Body of pancreas (tissue), 4 donors: ENCODE measurements around the gene PTGFRN. TPM values are rescaled to one million over a fixed set of nuclear protein-coding genes. Genes with fewer than 3 reads are reported as not detected.
"Not testable (repeated sequence)": the region's sequence is repeated elsewhere in the genome, so short reads cannot be mapped to it uniquely, and the experiment has no call there.

ENCODE experiments used
- ATAC-seq: fragments of 150-250 bp; one replicate; pipeline ENCODE4 v1.9.1; 2016
- DNase-seq, 4 donors: peaks; one replicate each; pipeline ENCODE4 v3.0.0-alpha.2; 2019
- H3K27ac ChIP-seq, 4 donors: fragments of 200-600 bp; sonication (generic); 1 replicate in 3 of 4; 2 replicates in 1 of 4; pipeline versions ENCODE4 v1.5.1 to v1.6.1; 2016 to 2019; ENCODE audit warnings: mild to moderate bottlenecking in 1 of 4, mixed read lengths in 1 of 4, moderate library complexity in 1 of 4
- H3K27me3 ChIP-seq, 2 donors: fragments of 200-600 bp; sonication (generic); one replicate each; pipeline ENCODE4 v1.6.0; 2016; ENCODE audit warnings: mild to moderate bottlenecking in 1 of 2
- H3K36me3 ChIP-seq, 2 donors: fragments of 200-600 bp; sonication (generic); replicated peaks in 1 of 2; 2 replicates each; pipeline ENCODE4 v1.5.1; 2016; ENCODE audit warnings: low read depth in 2 of 2; ENCODE audit not compliant: insufficient read depth in 1 of 2
- H3K4me1 ChIP-seq: fragments of 200-600 bp; sonication (generic); one replicate; pipeline ENCODE4 v1.6.0; 2016
- H3K4me3 ChIP-seq, 2 donors: fragments of 200-600 bp; sonication (generic); 1 replicate in 1 of 2; 2 replicates in 1 of 2; pipeline ENCODE4 v1.5.1; 2016 to 2019
- H3K9me3 ChIP-seq, 3 donors: fragments of 200-600 bp; sonication (generic); 1 replicate in 2 of 3; 2 replicates in 1 of 3; pipeline ENCODE4 v1.5.1; 2016
- POLR2A ChIP-seq, 3 donors: fragments of 450-650 bp; IDR thresholded peaks; one replicate each; pipeline ENCODE4 v1.6.1; 2016; ENCODE audit warnings: antibody characterized with exemption in 3 of 3, mild to moderate bottlenecking in 2 of 3
- WGBS, 2 donors: methylation state at CpG; one replicate each; pipeline ENCODE4 v1.1.5; 2017; 5-methylcytosine and 5-hydroxymethylcytosine counted together
- intact Hi-C: fragments of 100-400 bp; cut with DNase I; formaldehyde crosslinking; loops from one replicate; pipeline ENCODE4 v1.15.1; 2023
- total RNA-seq, 2 donors: library from RNA; depleted of rRNA; stranded (reverse); fragments of >200 nt; gene quantifications; one replicate each; pipeline ENCODE4 v1.1.0, GENCODE V29; 2016
- TF ChIP-seq, protein P1 (sequence below), 7 experiments: fragments of 450-650 bp in 4 of 7; fragments of 200-600 bp in 3 of 7; sonication (generic) in 3 of 7; IDR thresholded peaks; one replicate each; pipeline ENCODE4 v1.5.1; 2016 to 2019; ENCODE audit warnings: antibody characterized with exemption in 7 of 7

PTGFRN gene
- total RNA-seq, 2 donors from 2014 or later: 35.0 to 76.8 TPM

DNA sequence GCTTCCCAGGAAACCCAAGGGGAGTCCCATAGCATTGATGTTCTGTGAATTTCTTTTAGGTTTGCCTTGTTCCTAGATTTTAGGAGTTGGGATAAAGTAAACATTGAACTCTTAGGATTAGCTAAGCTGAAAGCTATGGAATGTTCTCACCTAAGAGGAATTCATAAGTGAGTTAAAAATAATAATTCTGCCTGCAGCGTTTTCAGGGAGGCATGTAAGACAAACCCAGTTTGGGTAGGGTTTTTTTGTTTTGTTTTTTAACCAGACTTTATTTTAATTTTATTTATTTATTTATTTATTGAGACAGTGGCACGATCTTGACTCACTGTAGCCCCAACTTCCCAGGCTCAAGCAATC, 62.9 kb downstream of the PTGFRN start:
- H3K36me3 ChIP-seq: peaks cover 0 to 2% of the 10 kb centered on the region in 2 donors
- TF ChIP-seq, protein P1, sequence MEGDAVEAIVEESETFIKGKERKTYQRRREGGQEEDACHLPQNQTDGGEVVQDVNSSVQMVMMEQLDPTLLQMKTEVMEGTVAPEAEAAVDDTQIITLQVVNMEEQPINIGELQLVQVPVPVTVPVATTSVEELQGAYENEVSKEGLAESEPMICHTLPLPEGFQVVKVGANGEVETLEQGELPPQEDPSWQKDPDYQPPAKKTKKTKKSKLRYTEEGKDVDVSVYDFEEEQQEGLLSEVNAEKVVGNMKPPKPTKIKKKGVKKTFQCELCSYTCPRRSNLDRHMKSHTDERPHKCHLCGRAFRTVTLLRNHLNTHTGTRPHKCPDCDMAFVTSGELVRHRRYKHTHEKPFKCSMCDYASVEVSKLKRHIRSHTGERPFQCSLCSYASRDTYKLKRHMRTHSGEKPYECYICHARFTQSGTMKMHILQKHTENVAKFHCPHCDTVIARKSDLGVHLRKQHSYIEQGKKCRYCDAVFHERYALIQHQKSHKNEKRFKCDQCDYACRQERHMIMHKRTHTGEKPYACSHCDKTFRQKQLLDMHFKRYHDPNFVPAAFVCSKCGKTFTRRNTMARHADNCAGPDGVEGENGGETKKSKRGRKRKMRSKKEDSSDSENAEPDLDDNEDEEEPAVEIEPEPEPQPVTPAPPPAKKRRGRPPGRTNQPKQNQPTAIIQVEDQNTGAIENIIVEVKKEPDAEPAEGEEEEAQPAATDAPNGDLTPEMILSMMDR (IDR thresholded peaks at IDR 0.05): no peak
- TF ChIP-seq POLR2A (IDR thresholded peaks at IDR 0.05): no peak
- no peak overlapping the region for H3K4me3 ChIP-seq
- H3K9me3 ChIP-seq: no peaks in the 10 kb centered on the region
- H3K4me1 ChIP-seq: peaks cover 6% of the 10 kb centered on the region
- ATAC-seq (peak; percentile 73), DNase-seq (no peak)
- intact Hi-C loops: no loop called here
- H3K27me3 ChIP-seq: no peaks in the 10 kb centered on the region
- H3K27ac ChIP-seq: peak overlapping the region in 1 of 4 donors; percentile 60
- 70% methylated on average over 2 of the region's 2 CpGs for WGBS, 2 donors

DNA sequence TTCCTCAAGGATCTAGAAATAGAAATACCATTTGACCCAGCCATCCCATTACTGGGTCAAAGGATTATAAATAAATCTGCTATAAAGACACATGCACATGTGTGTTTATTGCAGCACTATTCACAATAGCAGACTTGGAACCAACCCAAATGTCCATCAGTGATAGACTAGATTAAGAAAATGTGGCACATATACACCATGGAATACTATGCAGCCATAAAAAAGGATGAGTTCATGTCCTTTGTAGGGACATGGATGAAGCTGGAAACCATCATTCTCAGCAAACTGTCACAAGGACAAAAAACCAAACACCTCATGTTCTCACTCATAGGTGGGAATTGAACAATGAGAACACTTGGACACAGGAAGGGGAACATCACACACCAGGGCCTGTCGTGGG, 70.6 kb downstream of the PTGFRN start:
- intact Hi-C loops: not testable (repeated sequence)

DNA sequence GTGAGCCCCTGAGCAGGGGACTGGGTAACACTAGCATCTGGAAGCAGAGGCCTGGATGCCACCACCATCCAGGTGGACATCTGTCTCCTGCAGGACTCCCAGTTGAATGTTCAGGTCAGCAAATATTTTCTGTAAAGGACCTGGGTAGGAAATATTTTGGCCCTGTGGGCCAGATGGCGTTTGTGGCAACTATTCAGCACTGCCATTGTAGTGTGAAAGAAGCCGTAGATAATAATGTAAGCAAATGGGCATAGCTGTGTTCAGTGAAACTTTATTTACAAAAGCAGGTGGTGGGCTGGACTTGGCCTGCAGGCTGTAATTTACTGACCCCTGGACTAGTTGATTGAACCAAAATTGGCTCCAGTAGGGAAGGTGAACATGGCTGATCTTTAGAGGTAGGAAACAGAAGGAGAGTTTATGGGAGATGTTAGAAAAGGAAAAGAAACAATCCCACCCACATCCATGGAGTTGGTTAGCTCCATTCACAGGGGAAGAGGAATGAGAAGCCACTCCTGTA, 71.9 kb downstream of the PTGFRN start:
- Histone ChIP-seq H3K4me1 (peaks cover 28% of the 10 kb centered on the region), H3K36me3 (no peaks in the 10 kb centered on the region), H3K4me3 (no peak overlapping the region), H3K27me3 (no peaks in the 10 kb centered on the region), H3K9me3 (no peaks in the 10 kb centered on the region), H3K27ac (peak overlapping the region in 1 of 4 donors; percentile 35)
- TF ChIP-seq, protein P1 (IDR thresholded peaks at IDR 0.05): no peak
- TF ChIP-seq POLR2A (IDR thresholded peaks at IDR 0.05): no peak
- 39 to 58% methylated on average over 2 of the region's 2 CpGs for WGBS, 2 donors
- DNase-seq (no peak), ATAC-seq (no peak)
- intact Hi-C loops: no loop called here

More for the DNA sequence above, 70.6 kb downstream of the PTGFRN start:
- not testable (repeated sequence) for H3K9me3 ChIP-seq, H3K36me3 ChIP-seq, H3K27me3 ChIP-seq, H3K27ac ChIP-seq, DNase-seq, H3K4me3 ChIP-seq, ATAC-seq
- peaks cover 24% of the 10 kb centered on the region for H3K4me1 ChIP-seq
- 100% methylated on average over 1 of the region's 1 CpG for WGBS, 2 donors

DNA sequence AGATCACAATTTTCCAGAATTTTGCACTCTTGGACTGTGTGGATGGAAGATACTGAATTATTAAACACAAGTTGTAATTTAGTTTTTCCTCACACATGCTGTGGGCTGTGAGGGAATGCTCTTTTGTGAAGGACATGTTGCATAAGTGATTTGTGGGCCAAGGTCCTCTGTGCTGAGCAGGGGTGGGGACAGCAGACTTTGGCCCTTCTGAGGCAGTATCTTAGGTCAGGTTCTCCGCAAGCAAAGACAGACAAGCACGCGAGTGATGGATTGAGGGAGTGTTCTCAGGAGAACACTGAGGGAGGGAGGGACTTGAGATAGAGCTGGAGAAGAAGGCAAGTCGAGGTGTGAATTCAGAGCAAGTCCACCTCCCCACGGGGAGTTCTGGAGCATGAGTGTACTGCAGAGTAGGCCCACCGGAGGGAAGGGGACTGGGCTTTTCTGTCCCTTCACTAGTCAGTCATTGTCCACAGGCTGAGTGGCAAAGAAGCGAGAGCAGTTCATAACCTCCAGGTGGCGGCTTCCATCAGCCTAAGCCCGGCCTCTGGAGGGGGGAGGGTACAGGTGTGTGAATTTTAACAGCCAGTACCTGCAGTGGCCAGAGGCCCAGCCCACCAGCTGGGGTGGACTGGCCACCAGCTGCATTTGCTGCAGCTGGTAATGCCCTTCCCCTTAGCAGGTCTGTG, 72.7 kb downstream of the PTGFRN start:
- Histone ChIP-seq H3K4me3 (no peak overlapping the region), H3K27me3 (no peaks in the 10 kb centered on the region), H3K36me3 (no peaks in the 10 kb centered on the region), H3K9me3 (no peaks in the 10 kb centered on the region), H3K4me1 (peaks cover 37% of the 10 kb centered on the region), H3K27ac (peak overlapping the region in 3 of 4 donors; percentile 11 to 61 (median 42))
- intact Hi-C loops: no loop called here
- ATAC-seq (peak; percentile 77), DNase-seq (peak; percentile 45 to 82 (median 70))
- 31 to 40% methylated on average over 7 to 9 of the region's 9 CpGs for WGBS, 2 donors
- no peak for TF ChIP-seq POLR2A (IDR thresholded peaks at IDR 0.05)
- TF ChIP-seq, protein P1 (IDR thresholded peaks at IDR 0.05): peak in 4 of 7 experiments; percentile 9 to 46 (median 39)

DNA sequence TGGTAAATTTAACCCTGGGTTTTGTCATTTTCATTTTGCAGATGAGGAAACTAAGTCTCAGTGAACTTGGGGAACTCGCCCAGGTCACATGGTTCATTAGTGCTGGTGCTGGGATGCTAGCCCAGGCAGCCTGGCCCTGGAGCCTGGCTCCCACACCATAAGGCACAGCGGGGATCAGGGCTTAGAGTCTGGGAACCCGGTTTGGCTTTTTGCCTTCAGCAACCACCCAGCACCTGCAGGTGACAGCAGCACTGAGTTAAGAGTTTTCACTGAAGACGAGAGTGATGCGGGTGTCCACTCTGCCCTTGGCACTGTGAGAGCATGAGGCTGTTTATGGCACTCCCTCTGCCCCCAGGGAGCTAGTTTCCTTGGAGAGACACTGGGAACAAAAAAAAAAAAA, 73.4 kb downstream of the PTGFRN start:
- H3K9me3 ChIP-seq: no peaks in the 10 kb centered on the region
- no peak overlapping the region for H3K4me3 ChIP-seq
- peaks cover 44% of the 10 kb centered on the region for H3K4me1 ChIP-seq
- intact Hi-C loops: no loop called here
- no peaks in the 10 kb centered on the region for H3K36me3 ChIP-seq
- peak in 2 of 4 donors; percentile 29 to 45 for DNase-seq
- TF ChIP-seq, protein P1 (IDR thresholded peaks at IDR 0.05): no peak
- no peak for TF ChIP-seq POLR2A (IDR thresholded peaks at IDR 0.05)
- peak; percentile 17 for ATAC-seq
- H3K27me3 ChIP-seq: no peaks in the 10 kb centered on the region
- WGBS, 2 donors: 45 to 58% methylated on average over 5 of the region's 5 CpGs
- H3K27ac ChIP-seq: peak overlapping the region in 3 of 4 donors; percentile 11 to 61 (median 42)
